IPS-18c (cell line): ENCODE data around the gene SHANK3.
A peak's percentile ranks its signal among the peaks of the same experiment; 100 is the strongest.

ENCODE experiments used
- H3K4me3 ChIP-seq: 2 replicates; pipeline ENCODE4 v1.7.0; 2013; ENCODE audit warnings: low read depth, mild to moderate bottlenecking, low read length, moderate library complexity; ENCODE audit not compliant: insufficient read depth
- H3K9me3 ChIP-seq: one replicate; pipeline ENCODE4 v1.6.1; 2013; ENCODE audit warnings: mild to moderate bottlenecking, low read length, moderate library complexity; ENCODE audit not compliant: control insufficient read depth, insufficient read depth

Gene SHANK3

GRCh38 chr22:50691521-50691920 is 18.9 kb downstream of the SHANK3 start:
- no peak overlapping the region for H3K4me3 ChIP-seq
- H3K9me3 ChIP-seq = no peaks in the 10 kb centered on the region

DNA sequence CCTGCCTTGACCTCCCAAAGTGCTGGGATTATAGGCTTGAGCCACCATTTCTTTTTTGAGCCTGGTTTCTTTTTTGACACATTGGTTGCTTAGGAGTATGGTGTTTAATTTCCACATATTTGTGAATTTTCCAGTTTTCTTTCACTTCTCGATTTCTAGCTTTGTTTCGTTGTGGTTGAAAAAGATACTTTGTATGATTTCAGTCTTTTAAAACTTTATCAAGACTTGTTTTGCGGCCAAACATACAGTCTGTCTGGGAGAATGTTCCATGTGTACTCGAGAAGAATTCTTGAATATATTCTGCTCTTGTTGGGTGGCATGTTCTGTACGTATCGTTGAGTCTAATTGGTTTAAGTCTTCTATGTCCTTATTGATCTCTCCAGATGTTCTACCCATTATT is 20.8 kb downstream of the SHANK3 start:
- no peaks in the 10 kb centered on the region for H3K9me3 ChIP-seq
- no peak overlapping the region for H3K4me3 ChIP-seq

- Histone ChIP-seq H3K9me3 (no peaks in the 10 kb centered on the region), H3K4me3 (no peak overlapping the region)
These were observed 21.5 kb downstream of the SHANK3 start for GRCh38 chr22:50694099-50694605.

DNA sequence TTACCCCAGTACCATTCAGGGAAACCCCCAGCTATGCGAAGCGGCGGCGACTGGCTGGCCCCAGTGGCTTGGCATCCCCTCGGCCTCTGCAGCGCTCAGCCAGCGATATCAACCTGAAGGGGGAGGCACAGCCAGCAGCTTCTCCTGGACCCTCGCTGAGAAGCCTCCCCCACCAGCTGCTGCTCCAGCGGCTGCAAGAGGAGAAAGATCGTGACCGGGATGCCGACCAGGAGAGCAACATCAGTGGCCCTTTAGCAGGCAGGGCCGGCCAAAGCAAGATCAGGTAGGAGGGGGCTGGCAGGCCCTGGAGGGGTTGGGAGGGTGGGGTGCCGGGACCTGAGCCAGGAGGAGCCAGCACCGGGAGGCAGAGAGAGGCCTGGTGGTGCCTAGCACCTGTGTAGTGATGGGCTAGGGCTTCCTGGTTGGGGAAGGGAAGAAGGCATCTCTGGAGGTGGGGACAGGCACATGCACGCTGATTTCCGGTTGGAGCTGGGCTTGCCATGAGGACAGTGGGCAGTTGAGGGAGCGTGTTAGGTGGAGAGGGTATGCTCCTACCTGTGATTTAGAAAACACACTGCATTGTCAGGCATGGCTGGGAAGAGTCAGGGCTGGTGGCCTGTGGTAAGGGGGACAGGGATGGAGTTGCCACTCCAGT is 22.3 kb downstream of the SHANK3 start:
- H3K9me3 ChIP-seq = no peaks in the 10 kb centered on the region
- no peak overlapping the region for H3K4me3 ChIP-seq

DNA sequence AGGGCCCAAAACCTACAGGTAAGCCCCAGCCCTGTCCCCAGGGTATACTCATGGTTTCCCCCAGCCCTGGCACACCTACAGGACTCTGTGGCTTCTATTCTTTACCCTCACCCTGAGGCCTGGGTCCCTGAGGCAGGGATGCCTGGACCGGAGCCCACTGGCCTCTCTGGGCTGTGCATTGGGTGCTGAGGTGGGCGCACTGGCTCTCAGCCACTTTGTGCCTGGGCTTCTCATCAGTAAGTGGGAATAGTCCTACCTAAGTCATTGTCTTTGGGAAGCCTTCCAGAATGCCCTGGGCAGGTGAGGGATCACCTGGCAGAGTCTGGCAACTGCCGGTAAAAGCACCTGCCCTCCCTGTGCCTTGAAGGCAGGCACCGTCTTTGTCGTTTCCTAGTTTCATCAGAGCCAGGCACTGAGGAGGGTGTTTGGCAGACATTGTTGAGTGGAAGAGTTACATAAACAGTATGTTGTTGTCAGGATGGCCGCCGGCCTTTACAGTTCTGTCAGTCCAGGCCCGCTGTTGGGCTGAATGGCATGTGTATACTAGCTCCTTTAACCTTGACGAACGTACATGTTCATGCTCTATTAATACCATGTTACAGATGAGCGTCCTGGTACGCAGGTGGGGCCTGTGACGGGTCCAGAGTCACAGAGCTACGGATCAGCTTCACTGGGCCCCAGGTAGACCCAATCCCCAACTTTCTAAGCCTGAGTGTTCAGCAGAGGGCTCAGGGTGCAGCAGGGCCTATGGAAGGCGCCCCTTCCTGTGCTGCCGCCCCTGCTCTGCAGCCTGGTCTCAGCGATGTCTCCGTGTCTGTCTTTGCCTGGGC is 23.0 kb downstream of the SHANK3 start:
- H3K4me3 ChIP-seq = no peak overlapping the region
- H3K9me3 ChIP-seq = no peaks in the 10 kb centered on the region

DNA sequence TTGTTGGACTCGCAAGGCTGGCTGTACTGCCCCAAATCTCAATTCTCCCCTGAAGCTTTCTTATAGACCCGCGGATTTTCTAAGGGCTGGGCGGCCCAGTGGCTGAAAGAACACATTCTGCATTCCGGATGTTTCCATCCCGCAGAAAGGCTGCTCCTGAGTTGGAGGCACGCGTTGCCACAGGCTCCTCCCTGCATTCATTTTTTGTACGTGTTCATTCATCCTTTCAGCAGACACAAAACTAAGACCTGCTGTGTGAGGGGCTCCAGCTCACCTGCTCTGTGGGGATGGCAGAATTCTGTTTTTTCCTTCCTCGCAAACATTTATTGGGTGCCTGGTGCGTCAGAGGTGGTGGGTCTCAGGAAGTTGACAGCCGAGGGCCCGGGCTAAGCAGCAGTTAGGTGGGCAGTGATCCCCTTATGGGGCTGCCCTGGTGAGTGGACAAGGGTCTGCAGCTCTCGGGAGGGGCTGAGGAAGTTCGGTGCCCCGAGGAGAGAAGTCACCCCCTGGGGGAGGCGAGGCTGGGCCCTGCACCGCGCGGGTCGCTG is 23.7 kb downstream of the SHANK3 start:
- no peaks in the 10 kb centered on the region for H3K9me3 ChIP-seq
- no peak overlapping the region; the same call in 1 of the 2 replicates for H3K4me3 ChIP-seq

- Histone ChIP-seq H3K9me3 (no peaks in the 10 kb centered on the region), H3K4me3 (peak overlapping the region; percentile 38)
These were observed 24.4 kb downstream of the SHANK3 start for GRCh38 chr22:50696799-50697561.

GRCh38 chr22:50697667-50698506 is 25.3 kb downstream of the SHANK3 start:
- peak overlapping the region; percentile 4 for H3K4me3 ChIP-seq
- H3K9me3 ChIP-seq = no peaks in the 10 kb centered on the region

DNA sequence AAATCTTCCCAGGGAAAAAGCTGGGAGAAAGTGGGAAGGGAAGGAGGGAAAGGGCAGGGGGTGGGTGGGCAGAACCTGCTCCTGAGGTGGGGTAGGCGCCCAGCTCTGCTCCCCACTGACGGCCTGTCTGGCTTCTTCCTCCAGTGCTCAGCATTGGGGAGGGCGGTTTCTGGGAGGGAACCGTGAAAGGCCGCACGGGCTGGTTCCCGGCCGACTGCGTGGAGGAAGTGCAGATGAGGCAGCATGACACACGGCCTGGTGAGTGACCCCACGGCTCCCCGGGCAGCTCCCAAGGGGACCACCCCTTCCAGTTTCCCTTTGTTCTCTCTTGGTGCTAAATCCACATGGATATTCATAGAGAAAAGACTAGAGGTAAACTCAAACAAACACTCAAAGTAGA is 25.9 kb downstream of the SHANK3 start:
- no peak overlapping the region for H3K4me3 ChIP-seq
- no peaks in the 10 kb centered on the region for H3K9me3 ChIP-seq

DNA sequence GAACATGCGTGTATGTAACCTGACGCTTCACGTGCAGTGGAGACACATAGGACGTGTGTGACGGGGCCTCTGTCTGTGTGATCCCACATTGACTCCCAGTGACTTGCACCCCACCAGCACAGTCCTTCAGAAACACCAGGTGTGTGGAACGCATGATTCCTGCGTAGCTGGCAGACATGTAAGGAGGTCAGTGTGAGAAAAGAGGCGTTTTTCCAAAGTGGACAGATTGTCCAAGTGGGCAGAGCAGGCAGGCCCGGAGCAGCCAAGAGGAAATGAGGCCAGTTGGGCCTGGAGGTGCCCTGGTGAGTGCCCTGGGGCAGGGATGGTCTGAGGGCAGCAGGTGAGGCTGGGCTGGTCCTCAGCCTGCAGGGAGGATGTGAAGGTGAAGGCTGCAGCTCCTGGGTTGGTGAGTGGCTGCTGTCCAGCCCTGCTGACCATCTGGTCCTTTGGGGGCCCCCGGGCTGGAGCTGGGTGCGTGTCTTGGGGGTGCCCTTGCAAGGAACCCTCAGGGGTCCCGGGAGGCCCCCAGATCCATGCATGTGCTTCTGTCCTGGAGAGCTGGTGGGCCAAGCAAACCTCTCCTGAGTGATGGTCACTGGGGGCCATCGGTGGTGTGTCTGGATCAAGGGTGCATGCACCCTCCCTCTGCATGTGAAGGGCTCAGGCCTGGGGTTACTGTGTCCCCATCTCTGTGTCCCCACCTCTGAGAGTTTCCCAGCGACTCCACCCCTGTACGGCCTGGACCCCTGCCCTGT is 26.6 kb downstream of the SHANK3 start:
- Histone ChIP-seq H3K4me3 (no peak overlapping the region), H3K9me3 (no peaks in the 10 kb centered on the region)

- H3K4me3 ChIP-seq = no peak overlapping the region
- H3K9me3 ChIP-seq = no peaks in the 10 kb centered on the region
These were observed 27.2 kb downstream of the SHANK3 start for GRCh38 chr22:50699756-50700386.

GRCh38 chr22:50700387-50701075 is 27.9 kb downstream of the SHANK3 start:
- no peak overlapping the region for H3K4me3 ChIP-seq
- no peaks in the 10 kb centered on the region for H3K9me3 ChIP-seq

DNA sequence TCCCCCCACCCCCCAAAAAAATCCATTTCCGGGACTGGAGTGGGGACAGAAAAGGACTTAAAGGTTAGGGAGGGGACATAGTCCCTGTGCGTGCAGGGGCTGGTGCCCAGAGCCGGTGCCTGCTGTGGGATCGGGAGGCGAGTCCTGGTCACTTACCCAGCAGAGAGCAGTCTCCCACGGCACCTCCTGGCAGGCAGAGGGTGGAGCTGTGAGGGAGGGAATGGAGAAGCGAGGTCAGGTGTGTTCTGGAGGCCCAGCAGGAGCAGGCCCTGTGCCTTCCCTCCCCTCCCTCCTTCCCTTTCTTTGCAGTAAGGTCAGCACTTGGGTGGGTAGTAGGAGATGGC is 28.4 kb downstream of the SHANK3 start:
- H3K4me3 ChIP-seq = no peak overlapping the region
- no peaks in the 10 kb centered on the region for H3K9me3 ChIP-seq

- no peaks in the 10 kb centered on the region for H3K9me3 ChIP-seq
- H3K4me3 ChIP-seq = no peak overlapping the region
These were observed 29.0 kb downstream of the SHANK3 start for GRCh38 chr22:50701428-50702154.

GRCh38 chr22:50702261-50702671 is 29.6 kb downstream of the SHANK3 start:
- no peak overlapping the region for H3K4me3 ChIP-seq
- no peaks in the 10 kb centered on the region for H3K9me3 ChIP-seq
